Brain pericyte (primary cell): ENCODE results near the gene EFHD2.
"Not testable (repeated sequence)": the region's sequence is repeated elsewhere in the genome, so short reads cannot be mapped to it uniquely, and the experiment has no call there.

Experiments used
- DNase-seq: peaks from one replicate; pipeline ENCODE4 v3.0.0-alpha.2; 2012; ENCODE audit warnings: low read depth, low spot score

The EFHD2 gene

DNA sequence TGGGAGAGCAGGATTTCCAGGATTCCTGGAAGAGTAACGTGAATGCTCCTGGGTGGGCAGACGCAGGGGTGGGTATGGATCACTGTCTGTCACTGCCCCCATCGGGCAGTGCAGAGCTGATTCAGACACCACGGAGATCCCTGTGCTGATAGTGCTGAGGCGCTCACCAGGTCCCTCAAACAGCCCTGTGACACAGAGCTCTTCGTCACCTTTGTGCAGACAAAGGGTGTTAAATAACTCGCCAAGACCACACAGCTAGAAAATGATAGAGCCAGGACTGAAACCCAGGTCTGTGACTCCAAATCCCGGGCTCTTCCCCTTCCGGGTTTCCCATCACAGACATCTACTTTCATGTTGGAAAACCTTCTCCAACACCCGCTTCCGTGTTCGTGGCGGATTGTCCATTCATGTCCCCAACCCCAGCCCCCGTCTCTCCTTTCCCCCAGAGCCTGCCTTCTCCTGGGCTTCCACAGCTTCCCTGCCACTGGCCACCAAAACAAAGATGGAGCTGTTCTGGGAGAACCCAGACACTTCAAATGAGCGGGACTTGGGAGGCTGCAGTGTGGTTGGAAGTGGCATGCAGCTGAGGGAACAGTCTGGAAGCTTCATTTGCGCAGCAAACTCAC lies 2.6 kb downstream of the EFHD2 start:
- no peak for DNase-seq

DNA sequence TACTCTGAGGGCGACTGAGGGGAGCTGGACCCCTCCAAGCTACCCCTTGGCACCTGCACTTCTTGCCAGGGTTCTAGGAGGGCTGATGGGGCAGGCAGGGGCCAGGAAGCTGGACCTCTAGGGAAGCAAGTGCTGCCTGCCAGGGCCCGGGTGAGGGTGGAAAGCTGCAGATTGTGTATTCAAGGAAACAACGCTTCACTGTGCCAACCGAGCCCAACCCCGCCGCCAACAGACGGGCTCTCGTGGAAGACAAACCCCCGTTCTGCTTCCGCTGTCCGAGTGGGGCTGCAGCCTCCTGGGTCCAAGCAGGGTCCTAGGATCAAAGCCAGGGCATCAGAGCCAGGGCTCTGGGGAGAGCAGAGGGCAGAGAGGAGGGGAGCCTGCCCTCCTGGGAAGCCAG lies 3.2 kb downstream of the EFHD2 start:
- DNase-seq, result no peak

DNA sequence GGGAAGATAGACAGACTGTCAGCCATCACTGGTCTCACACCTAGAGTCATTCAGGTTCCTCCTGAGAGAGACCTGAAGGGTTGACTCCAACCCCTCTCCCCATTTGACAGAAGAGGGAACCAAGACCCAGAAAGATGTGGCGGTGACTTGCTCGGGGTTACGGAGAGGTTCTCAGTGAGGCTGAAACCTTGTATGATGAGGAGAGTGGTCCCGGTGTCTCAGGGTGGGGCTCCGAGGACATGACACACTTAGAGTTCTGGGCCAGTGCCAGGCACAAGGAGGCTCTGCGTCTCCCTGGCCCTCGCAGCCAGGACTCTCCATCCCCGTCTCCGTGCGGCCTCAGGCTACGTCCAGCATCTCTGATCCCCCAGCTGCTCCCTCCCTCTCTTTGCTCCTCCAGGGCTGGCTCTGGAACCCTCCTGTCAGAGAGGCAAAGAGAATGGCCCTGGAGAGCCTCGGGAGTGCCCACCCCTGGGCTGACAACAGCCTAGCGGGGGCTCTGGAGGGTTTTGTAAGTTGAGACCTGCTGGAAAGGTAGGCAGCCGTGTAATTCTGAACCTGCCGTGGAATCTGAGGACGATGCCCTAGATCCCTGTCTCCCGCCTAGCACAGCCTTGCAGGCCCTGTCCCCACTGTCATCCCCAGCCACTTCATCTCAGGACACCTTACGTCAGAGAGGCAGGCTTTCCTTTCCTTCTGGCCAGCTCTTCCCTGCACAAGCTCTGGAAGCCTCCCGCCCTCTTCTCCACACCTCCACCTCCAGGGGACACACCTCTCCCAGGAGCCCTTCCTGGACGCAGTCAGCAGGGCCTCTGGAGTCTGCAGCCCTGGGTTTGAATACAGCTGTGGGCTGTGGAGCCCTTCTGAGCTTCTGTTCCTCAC lies 4.1 kb downstream of the EFHD2 start:
- DNase-seq, result no peak

DNA sequence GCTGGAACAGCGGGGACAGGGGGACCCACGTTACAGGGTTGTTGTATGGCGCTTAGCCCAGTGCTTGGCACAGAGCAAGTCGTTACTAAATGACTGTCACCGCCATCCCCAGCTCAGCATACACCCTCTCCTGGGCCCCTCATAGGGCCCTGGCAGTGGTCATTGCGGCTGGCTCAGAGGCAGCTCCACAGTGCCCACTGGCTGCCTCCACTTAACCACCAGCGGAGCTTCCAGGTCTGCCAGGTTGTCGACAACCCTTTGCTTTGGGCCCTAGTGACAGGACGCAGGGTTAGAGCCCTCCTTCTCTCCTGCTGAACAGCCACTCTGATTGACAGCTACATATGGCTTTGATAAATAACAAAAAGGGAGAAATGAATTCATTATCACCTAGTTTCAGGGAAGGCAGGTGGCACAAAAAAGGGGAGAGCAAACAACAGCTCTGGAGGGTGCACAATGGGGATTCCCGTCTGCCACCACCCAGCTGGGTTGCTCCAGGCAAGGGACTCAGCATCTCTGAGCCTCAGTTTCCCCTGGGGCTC lies 4.8 kb downstream of the EFHD2 start:
- no peak for DNase-seq

DNA sequence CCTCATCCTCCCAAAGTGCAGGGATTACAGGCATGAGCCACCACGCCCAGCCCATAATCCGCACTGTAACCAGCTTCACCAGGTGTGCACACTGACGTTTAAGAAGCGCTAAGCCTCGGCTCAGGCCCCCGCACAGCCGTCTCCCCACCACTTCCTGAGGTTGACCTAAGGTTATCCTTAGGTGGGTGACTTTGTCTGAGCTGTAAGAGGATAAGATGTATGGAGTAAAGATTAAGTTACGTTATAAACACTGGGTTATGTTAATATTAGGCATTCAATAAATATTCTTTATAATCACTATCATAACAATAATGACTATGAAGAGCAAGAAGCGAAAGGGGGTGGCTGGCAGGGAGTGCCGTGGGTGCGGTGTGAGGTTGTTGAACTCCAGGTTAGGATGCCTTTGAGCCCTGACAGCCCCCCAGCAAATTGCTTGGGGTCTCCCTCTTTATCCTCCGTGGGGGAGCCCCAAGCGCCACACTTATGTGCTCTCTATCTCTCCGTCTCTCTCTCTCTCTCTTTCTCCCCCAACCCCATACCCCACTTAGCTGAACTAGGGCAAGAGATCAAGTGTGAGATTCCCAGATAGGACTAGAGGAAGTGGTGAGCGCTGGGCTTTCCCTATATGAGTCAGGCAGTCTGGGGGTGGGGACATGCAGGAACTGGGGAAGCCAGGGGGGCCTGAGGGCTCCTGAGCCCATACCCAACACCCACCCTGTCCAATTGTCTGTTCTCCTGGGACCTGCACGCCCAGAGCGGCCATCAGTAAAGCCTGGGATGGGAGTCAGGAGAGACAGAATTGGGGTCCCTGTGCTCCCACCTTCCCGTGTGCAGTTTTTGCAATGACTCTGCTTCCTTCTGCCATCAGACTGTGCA lies 7.6 kb downstream of the EFHD2 start:
- DNase-seq, result no peak

DNA sequence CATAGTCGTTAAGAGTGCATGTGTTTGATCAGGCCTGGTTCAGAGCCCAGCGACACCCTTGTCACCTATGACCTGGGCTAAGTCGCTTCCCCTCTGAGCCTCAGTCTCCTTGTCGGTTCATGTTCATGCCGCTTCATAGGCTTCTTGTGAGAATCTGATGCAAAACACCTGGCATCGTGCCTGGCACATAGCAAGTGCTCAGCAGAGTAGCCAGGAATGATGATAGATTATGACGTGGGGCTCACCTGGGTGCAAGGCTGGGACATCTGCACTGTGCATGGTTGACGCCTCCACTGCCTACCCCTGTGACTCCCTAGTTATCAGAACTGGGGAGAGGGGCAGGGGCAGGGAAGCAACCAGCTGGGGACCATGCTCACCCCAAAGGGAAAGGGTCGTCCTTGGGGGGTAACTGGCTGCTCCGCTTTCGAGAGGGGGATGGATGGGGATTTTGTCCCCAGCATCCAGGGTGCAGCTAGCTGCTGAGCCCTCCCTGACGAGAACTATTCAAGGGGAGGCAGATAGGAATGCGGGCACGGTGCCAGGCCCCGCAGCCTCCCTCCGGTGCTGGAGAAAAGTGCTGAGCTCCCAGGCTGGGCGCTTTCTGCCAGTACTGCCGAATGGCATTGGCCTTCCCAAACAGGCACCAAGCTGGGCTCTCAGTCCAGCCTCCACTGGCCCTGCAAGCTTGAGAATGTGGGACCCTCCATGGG lies 9.3 kb downstream of the EFHD2 start:
- no peak for DNase-seq

DNA sequence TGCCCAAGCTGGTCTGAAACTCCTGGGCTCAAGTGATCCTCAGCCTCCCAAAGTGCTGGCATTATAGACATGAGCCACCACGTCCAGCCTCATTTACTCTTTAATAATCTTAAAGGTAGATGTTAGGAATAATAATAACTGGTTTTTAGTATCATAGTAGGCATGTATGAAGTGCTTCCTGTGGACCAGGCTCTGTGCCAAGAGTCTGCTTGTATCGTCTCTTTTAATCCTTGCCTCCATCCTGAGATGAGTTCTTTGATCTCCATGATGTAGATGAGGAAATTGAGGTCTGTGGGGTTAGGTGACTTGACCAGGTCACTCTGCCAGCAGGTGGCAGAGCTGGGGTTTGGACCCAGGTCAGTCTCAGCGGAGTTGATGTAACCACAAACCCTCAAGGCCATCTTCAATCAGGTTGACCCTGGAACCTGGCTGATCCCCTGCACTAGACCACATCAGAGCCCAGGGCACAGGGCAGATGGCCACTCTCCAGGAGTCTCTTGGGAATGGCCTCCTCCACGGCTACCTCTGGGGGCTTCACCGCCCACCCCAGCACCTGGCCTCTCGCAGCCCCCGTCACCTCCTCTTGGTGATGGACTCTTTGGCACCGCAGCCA lies 11.3 kb downstream of the EFHD2 start:
- DNase-seq, result no peak

DNA sequence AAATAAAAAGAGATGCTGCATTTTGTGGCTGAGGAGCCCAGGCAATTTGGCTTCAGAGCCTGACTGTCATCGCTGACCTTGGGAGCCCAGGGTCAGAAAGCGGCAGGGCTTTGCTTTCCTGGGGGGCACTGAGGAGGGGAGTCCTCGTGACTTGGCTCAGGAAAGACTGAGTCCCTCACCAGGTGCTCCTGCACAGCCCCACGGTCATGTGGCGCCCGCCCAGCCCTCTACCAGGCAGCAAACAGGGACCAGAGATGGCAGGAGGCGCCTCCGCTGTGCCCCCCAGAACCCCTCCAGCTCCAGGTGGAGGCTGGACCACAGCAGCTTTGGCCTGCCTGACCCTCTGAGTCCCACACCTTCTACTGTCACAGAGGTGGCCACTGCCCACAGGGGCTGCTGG lies 13.2 kb downstream of the EFHD2 start:
- DNase-seq, result no peak

DNA sequence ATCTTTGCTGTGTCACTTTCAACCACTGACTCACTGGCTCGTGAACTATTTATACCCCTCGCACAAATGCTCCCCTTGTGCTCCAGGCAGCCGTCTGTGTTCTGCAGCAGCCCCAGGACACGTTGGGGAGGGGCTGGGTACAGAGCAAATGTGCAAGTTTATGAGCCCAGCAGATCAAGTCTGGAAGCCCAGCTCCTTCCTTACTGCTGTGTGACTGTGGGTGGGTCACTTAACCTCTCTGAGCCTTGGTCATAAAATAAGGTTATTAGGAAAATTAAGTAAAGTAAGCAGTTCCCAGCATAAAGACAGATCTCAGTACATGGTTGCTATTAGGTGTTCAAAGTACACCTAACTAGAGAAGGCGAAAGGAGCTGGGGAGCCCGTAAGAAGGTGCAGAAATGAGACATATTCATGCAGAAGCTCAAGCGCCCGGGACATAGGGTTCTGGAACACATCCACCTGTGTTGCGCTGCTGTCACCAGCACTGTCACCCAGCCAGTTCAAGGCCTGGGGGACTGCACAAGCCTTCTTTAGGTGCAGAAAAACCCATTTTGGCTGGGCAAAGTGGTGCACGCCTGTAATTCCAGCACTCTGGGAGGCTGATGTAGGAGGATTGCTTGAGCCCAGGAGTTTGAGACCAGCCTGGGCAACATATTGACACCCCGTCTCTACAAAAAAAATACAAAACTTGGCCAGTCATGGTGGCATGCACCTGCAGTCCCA lies 13.8 kb downstream of the EFHD2 start:
- no peak for DNase-seq

DNA sequence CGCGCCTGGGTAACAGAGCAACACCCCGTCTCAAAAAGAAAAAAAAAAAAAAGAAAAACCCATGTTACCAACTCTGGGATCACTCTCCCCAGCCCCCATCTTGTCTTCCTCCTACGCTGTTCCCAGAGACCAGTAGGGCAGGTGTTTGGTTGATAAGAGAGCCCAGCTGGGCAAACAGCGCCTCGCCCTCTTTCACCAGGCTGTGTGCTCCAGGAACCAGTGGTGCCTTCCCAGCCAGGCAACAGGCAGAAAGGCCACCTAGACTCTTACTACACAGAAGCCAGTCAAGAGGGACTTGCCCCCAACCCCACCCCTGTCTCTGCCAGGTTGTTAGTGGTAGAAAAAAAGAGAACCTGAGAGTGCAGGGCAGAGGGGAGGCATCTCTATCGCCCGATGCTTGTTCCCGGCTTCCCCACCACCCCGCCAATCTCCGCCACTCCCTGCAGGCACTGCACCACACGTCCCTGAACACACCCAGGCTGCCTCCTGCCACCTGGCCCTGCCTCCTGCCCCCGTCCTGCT lies 14.5 kb downstream of the EFHD2 start:
- no peak for DNase-seq

DNA sequence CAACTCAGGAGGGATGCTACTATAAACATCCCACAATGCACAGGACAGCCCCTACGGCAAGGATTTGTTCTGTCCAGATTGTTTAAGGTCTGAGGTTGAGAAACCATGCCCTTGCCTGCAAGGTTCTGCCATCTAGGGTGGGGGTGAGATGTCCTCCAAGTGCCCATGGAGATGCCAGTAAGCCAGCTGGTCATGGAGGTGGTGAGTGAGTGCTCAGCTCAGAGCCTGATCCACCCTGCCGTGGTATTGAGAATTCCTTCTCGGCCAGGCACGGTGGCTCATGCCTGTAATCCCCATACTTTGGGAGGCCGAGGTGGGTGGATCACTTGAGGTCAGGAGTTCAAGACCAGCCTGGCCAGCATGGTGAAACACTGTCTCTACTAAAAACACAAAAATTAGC lies 15.3 kb downstream of the EFHD2 start:
- DNase-seq, result no peak

DNA sequence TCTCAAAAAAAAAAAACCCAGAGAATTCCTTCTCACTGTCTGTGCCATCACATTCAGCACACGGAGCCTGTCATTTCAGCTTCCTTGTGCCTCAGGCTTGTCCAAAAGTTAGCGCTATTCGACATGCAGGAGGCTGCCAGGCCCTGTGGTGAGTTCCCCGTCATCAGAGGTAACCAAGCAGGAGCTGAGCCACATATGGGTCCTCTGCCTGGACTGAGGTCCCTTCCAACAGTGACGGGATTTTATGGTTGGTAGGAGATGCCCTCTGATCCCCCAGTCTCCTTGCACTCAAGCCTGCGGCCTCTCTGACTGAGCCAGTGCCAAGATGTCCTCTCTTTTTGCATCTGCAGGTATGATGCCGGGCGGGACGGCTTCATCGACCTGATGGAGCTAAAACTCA lies 15.8 kb downstream of the EFHD2 start:
- no peak for DNase-seq

DNA sequence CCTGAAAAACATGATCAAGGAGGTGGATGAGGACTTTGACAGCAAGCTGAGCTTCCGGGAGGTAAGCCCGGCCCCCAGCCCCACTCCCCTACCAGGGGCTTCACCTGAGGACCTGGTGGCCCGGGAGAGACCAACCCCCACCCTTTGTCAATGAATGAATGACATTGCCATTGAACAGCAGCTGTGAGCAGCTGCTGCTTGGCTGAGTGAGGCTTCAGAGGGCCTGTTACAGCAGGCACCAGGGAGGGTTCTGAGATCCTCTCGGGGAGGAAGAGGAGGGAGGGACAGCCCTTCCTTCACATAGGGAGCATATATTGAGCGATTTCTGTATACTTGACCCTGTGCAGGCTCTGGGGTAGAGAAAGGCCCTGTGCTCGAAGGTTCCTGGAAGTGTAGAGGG lies 16.3 kb downstream of the EFHD2 start:
- no peak for DNase-seq

DNA sequence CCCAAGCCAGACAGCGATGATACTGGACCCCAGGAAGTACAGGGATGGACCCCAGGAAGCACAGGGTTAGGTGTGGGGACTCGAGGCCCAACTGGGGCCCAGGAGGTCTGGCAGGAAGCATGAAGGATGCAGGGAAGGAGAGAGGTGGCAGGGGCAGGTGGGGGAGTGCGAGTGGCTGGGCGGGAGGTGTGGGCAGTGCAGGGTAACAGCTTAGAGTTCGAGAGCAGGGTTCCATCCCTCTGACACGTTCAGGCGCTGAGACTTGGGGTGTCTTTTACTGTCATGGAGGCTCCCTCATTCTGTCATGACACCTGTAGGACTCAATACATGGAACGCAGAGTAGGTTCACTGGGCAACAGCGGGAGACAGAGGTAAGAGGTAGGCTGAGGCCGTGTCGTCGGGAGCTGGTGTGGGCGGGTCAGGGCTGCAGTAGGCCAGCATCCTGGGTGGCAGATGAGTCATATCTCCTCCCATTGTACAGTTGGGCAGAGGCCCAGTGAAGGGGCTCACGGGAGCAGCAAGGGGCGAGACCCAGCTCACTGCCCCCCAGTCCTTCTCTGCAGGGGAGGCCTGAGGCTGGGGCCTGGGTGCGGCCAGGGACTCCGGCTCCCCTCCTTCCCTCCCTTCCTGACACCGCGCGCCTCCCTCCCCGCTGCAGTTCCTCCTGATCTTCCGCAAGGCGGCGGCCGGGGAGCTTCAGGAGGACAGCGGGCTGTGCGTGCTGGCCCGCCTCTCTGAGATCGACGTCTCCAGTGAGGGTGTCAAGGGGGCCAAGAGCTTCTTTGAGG lies 17.0 kb downstream of the EFHD2 start:
- no peak for DNase-seq

DNA sequence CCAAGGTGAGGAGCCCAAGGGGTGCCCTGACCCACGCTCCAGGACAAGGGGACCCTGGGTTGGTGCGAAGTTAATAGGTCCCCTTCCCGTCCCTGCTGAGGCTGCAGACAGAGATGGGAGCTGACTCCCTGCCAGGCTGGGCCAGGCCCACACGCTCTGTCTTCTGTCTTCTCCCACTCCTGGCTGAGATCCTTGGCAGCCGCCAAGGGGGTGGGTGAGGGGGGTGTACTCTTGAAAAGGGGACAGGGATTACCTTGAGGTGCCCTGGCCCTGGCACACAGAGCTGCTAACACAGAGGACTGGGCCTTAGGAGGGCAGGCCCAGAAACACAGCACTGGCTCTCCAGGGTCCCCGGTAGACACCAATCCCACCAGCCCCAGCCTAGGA lies 17.6 kb downstream of the EFHD2 start:
- no peak for DNase-seq

DNA sequence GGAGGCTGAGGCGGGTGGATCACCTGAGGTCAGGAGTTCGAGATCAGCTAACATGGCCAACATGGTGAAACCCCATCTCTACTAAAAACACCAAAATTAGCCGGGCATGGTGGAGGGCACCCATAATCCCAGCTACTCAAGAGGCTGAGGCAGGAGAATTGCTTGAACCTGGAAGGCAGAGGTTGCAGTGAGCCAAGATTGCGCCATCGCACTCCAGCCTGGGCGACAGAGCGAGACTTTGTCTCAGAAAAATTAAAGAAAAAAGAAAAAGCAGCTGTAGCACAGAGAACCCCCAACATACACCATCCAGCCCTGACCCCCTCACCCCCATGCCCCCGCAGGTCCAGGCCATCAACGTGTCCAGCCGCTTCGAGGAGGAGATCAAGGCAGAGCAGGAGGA lies 18.6 kb downstream of the EFHD2 start:
- DNase-seq, result not testable (repeated sequence)

DNA sequence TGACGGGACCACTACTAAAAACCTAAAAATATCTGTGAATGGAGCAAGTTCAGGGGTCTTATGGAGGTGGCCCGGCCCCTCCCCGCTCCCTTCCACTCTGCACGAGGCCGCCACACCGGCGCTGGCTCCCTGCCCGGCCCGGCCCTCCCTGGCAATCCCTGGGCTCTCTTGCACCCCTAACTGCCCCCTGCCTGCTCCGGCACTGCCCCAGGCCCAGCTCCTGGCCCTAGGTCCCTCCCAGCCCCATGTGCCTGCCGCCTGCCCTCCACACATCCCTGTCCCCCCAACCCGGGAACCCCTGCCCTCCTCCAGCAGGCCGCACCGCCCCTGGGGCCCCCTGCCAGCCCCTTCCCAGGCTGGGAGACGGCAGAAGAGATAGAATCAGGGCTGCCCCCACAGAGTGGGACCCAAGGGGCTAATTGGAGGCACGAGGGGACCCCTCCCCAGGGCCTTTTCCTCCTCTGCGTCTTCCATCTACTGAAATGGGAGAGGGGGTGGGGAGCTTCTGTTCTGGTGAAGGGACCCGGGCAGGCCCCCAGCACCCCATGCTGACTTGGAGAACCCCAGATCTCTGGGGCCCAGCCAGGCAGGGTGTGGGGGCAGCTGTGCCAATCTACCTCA lies 19.2 kb downstream of the EFHD2 start:
- DNase-seq, result no peak

DNA sequence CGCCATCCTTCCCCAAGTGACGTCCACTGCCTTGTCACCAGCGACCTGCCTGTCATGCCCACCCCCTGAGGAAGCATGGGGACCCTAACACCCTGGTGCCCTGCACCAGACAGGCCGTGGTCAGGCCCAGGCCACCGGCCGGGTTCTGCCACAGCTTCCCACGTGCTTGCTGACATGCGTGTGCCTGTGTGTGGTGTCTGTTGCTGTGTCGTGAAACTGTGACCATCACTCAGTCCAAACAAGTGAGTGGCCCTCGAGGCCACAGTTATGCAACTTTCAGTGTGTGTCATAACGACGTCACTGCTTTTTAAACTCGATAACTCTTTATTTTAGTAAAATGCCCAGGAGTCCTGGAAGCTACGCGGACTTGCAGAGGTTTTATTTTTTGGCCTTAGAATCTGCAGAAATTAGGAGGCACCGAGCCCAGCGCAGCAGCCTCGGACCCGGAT lies 20.0 kb downstream of the EFHD2 start:
- no peak for DNase-seq
